Osteocyte (in vitro differentiated cells): ENCODE measurements around the gene CASP2. TPM values are rescaled to one million over a fixed set of nuclear protein-coding genes. Genes with fewer than 3 reads are reported as not detected.

Experiments
- DNase-seq: peaks from one replicate; pipeline ENCODE4 v3.0.0; 2021; ENCODE audit warnings: mixed read lengths; ENCODE audit not compliant: unreplicated experiment; ENCODE audit errors: extremely low spot score
- H3K27ac Mint-ChIP-seq: one replicate; pipeline ENCODE4 v1.8.0; 2021; ENCODE audit warnings: mild to moderate bottlenecking, mixed read lengths; ENCODE audit not compliant: unreplicated experiment
- H3K27me3 Mint-ChIP-seq: one replicate; pipeline ENCODE4 v1.8.0; 2021; ENCODE audit warnings: mixed read lengths; ENCODE audit not compliant: unreplicated experiment
- H3K36me3 Mint-ChIP-seq: one replicate; pipeline ENCODE4 v1.8.0; 2021; ENCODE audit warnings: mixed read lengths; ENCODE audit not compliant: unreplicated experiment
- H3K4me1 Mint-ChIP-seq: one replicate; pipeline ENCODE4 v1.8.0; 2021; ENCODE audit warnings: mixed read lengths; ENCODE audit not compliant: unreplicated experiment
- H3K4me3 Mint-ChIP-seq: one replicate; pipeline ENCODE4 v1.8.0; 2021; ENCODE audit warnings: mild to moderate bottlenecking, moderate library complexity, mixed read lengths; ENCODE audit not compliant: unreplicated experiment
- H3K9me3 Mint-ChIP-seq: one replicate; pipeline ENCODE4 v1.8.0; 2021; ENCODE audit warnings: mixed read lengths; ENCODE audit not compliant: unreplicated experiment
- CTCF ChIP-seq: fragments of 200-600 bp; sonication (generic); IDR thresholded peaks from 2 replicates; pipeline ENCODE4 v1.5.0; 2021; ENCODE audit warnings: antibody characterized with exemption, mild to moderate bottlenecking, moderate library complexity
- total RNA-seq: library from RNA; stranded (reverse); gene quantifications from 2 replicates; pipeline ENCODE4 v1.2.1, GENCODE V29; 2021

CASP2 gene
- total RNA-seq, 1 donor from 2014 or later, result 47.5 TPM

- Mint-ChIP-seq H3K4me3 (no peak overlapping the region), H3K4me1 (peaks cover 16% of the 10 kb centered on the region), H3K36me3 (peaks cover 7% of the 10 kb centered on the region), H3K27me3 (peaks cover 5% of the 10 kb centered on the region), H3K27ac (no peak overlapping the region), H3K9me3 (peaks cover 12% of the 10 kb centered on the region)
- no peak for TF ChIP-seq CTCF
- DNase-seq, result no peak
These were observed 39.3 kb upstream of the CASP2 start for GRCh38 chr7:143248761-143249354.

GRCh38 chr7:143250199-143250598 is 38.0 kb upstream of the CASP2 start:
- H3K4me3 Mint-ChIP-seq, result no peak overlapping the region
- peaks cover 12% of the 10 kb centered on the region for H3K36me3 Mint-ChIP-seq
- H3K9me3 Mint-ChIP-seq, result peaks cover 18% of the 10 kb centered on the region
- no peak overlapping the region for H3K27ac Mint-ChIP-seq
- peaks cover 12% of the 10 kb centered on the region for H3K4me1 Mint-ChIP-seq
- TF ChIP-seq CTCF, result no peak
- peaks cover 5% of the 10 kb centered on the region for H3K27me3 Mint-ChIP-seq
- DNase-seq, result no peak

- no peak for TF ChIP-seq CTCF
- Mint-ChIP-seq H3K9me3 (peaks cover 18% of the 10 kb centered on the region), H3K36me3 (peaks cover 12% of the 10 kb centered on the region), H3K4me3 (no peak overlapping the region), H3K27ac (no peak overlapping the region), H3K27me3 (peaks cover 4% of the 10 kb centered on the region), H3K4me1 (peaks cover 12% of the 10 kb centered on the region)
- no peak for DNase-seq
These were observed 37.3 kb upstream of the CASP2 start for GRCh38 chr7:143250822-143251221.

GRCh38 chr7:143252006-143252405 is 36.1 kb upstream of the CASP2 start:
- Mint-ChIP-seq H3K27ac (no peak overlapping the region), H3K36me3 (peaks cover 9% of the 10 kb centered on the region), H3K4me1 (peaks cover 12% of the 10 kb centered on the region), H3K4me3 (no peak overlapping the region), H3K9me3 (peaks cover 18% of the 10 kb centered on the region), H3K27me3 (peaks cover 3% of the 10 kb centered on the region)
- no peak for DNase-seq
- no peak for TF ChIP-seq CTCF

GRCh38 chr7:143255564-143255963 is 32.6 kb upstream of the CASP2 start:
- no peak overlapping the region for H3K4me3 Mint-ChIP-seq
- TF ChIP-seq CTCF, result no peak
- no peak overlapping the region for H3K27ac Mint-ChIP-seq
- DNase-seq, result no peak
- peaks cover 2% of the 10 kb centered on the region for H3K4me1 Mint-ChIP-seq
- H3K27me3 Mint-ChIP-seq, result no peaks in the 10 kb centered on the region
- H3K36me3 Mint-ChIP-seq, result peaks cover 7% of the 10 kb centered on the region
- peaks cover 18% of the 10 kb centered on the region for H3K9me3 Mint-ChIP-seq
